Prostate gland (tissue), 2 donors: ENCODE measurements around the gene SSH2.

Experiments
- CTCF ChIP-seq, 4 experiments: fragments of 200-600 bp in 2 of 4; fragments of 450-650 bp in 2 of 4; sonication (generic) in 2 of 4; IDR thresholded peaks; 1 replicate in 3 of 4; 2 replicates in 1 of 4; pipeline ENCODE4 v1.5.1; 2016 to 2019; ENCODE audit warnings: antibody characterized with exemption in 4 of 4, mild to moderate bottlenecking in 2 of 4, moderate library complexity in 2 of 4
- POLR2A ChIP-seq: fragments of 450-650 bp; IDR thresholded peaks from one replicate; pipeline ENCODE4 v1.6.1; 2016; ENCODE audit warnings: antibody characterized with exemption, mild to moderate bottlenecking
- POLR2AphosphoS5 ChIP-seq: sonication (generic); formaldehyde crosslinking; IDR thresholded peaks from one replicate; pipeline ENCODE4 v1.6.1; 2017; ENCODE audit warnings: antibody characterized with exemption

DNA sequence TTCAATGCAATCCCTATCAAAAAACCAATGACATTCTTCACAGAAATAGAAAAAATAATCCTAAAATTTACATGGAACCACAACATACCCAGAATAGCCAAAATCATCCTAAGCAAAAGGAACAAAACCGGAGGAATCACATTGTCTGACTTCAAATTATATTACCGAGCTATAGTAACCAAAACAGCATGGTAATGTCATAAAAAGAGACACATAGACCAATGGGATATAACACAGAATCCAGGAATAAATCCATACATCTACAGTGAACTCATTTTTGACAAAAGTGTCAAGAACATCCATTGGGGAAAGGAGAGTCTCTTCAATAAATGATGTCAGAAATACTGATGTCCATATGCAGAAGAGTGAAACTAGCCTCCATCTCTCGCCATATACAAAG lies 201.5 kb downstream of the SSH2 start:
- TF ChIP-seq CTCF (IDR thresholded peaks at IDR 0.05) (no peak), POLR2A (no peak), POLR2AphosphoS5 (no peak)
